BLaER1 (cell line): ENCODE measurements around the gene FLCN.
A peak's percentile ranks its signal among the peaks of the same experiment; 100 is the strongest.
"Not testable (repeated sequence)": the region's sequence is repeated elsewhere in the genome, so short reads cannot be mapped to it uniquely, and the experiment has no call there.

ENCODE experiments used
- H3K27ac ChIP-seq: shearing (Covaris generic); formaldehyde crosslinking; 2 replicates; pipeline ENCODE4 v1.8.1; 2022
- H3K27me3 ChIP-seq: shearing (Covaris generic); formaldehyde crosslinking; 2 replicates; pipeline ENCODE4 v1.8.1; 2022
- H3K36me3 ChIP-seq: shearing (Covaris generic); formaldehyde crosslinking; 2 replicates; pipeline ENCODE4 v1.8.1; 2022
- H3K4me1 ChIP-seq: shearing (Covaris generic); formaldehyde crosslinking; 2 replicates; pipeline ENCODE4 v1.8.1; 2022
- H3K4me2 ChIP-seq: shearing (Covaris generic); formaldehyde crosslinking; 2 replicates; pipeline ENCODE4 v1.8.1; 2022
- H3K4me3 ChIP-seq: shearing (Covaris generic); formaldehyde crosslinking; 2 replicates; pipeline ENCODE4 v1.8.1; 2022
- H3K9ac ChIP-seq: shearing (Covaris generic); formaldehyde crosslinking; 2 replicates; pipeline ENCODE4 v1.8.1; 2022
- H3K9me3 ChIP-seq: shearing (Covaris generic); formaldehyde crosslinking; 2 replicates; pipeline ENCODE4 v1.8.1; 2022
- H4K20me1 ChIP-seq: shearing (Covaris generic); formaldehyde crosslinking; 2 replicates; pipeline ENCODE4 v1.8.1; 2022
- Cebpa-rat ChIP-seq: shearing (Covaris generic); IDR thresholded peaks from 2 replicates; pipeline ENCODE4 v1.8.1; 2022

The FLCN gene

DNA sequence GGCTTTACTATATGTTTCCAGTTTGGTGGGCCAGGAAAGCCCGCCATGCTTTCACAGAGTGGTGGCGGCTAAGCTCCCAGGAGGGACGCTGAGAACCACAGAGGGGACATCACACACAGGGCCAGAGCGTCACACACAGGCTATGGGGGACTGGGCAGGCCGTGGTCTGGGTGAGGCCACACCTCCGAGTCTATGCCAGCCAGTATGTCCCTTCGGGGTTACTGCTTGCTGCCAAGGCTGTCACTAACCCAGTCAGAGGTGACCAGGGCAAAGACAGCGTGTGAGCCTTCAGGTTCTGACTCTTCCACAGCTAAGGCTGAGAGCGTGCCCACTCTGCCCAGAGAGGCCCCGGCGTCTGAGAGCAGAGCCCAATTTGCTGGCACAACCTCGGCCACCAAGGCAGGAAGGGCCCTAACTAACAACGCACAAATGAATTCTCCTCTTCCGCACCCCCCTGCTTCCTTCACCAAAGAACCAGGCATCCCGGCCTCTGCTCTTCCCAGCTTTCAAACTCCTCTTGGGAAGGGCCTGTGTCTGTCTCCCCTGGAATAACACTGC, 33.7 kb downstream of the FLCN start:
- Histone ChIP-seq H3K4me2 (peak overlapping the region; percentile 99), H3K36me3 (peaks cover 33% of the 10 kb centered on the region), H4K20me1 (peaks cover 56% of the 10 kb centered on the region), H3K9ac (peak overlapping the region; percentile 85; the same call in 1 of the 2 replicates), H3K4me1 (peaks cover 85% of the 10 kb centered on the region), H3K27me3 (no peaks in the 10 kb centered on the region), H3K27ac (peak overlapping the region; percentile 96), H3K9me3 (no peaks in the 10 kb centered on the region), H3K4me3 (peak overlapping the region; percentile 71)
- no peak for TF ChIP-seq Cebpa-rat

DNA sequence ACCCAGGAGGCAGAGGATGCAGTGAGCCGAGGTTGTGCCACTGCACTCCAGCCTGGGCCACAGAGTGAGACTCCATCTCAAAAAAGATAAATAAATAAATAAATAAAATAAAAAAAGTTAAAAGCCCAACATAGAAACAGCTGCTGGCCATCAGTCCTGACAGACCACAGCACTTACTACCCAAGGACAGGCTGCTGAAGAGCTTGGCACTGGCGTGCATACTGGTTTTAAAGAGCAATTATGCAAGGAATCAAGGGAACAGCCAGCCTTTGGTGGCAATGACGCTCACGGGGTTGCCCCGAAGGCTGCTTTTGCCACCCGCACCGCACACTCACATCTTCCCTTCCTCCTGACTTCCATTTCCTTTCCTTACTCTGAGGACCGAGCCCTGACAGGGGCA, 35.1 kb downstream of the FLCN start:
- Histone ChIP-seq H3K4me2 (peak overlapping the region; percentile 21; the same call in 1 of the 2 replicates), H3K9me3 (no peaks in the 10 kb centered on the region), H3K27ac (peak overlapping the region; percentile 20; the same call in 1 of the 2 replicates), H3K4me1 (peaks cover 95% of the 10 kb centered on the region), H3K4me3 (no peak overlapping the region), H3K36me3 (peaks cover 43% of the 10 kb centered on the region), H4K20me1 (peaks cover 65% of the 10 kb centered on the region), H3K9ac (no peak overlapping the region), H3K27me3 (no peaks in the 10 kb centered on the region)
- TF ChIP-seq Cebpa-rat: no peak

DNA sequence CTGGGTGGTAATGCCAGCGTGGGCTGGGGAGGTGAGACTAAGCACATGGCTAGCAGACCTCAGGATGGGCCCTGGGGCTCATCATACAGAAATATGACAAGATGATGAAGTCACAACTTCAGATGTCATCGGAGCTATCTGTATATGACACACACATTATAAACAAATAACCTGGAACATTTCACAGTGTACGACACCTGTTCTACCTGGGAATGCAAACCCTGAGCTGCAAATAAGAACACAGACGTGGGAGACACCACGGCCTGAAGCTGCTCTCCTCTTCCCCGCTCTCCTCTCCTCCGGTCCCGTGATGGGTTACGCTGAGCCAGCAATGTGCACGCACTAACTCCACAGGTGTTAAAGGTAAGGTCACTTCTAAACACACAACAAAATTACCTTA, 35.7 kb downstream of the FLCN start:
- H3K27ac ChIP-seq: no peak overlapping the region; the same call in 1 of the 2 replicates
- H3K27me3 ChIP-seq: no peaks in the 10 kb centered on the region
- H3K4me3 ChIP-seq: no peak overlapping the region
- TF ChIP-seq Cebpa-rat: no peak
- H4K20me1 ChIP-seq: peaks cover 70% of the 10 kb centered on the region
- H3K9me3 ChIP-seq: no peaks in the 10 kb centered on the region
- H3K4me2 ChIP-seq: peak overlapping the region; percentile 80
- H3K4me1 ChIP-seq: peaks cover 90% of the 10 kb centered on the region
- peaks cover 49% of the 10 kb centered on the region for H3K36me3 ChIP-seq
- H3K9ac ChIP-seq: peak overlapping the region; percentile 53; the same call in 1 of the 2 replicates

DNA sequence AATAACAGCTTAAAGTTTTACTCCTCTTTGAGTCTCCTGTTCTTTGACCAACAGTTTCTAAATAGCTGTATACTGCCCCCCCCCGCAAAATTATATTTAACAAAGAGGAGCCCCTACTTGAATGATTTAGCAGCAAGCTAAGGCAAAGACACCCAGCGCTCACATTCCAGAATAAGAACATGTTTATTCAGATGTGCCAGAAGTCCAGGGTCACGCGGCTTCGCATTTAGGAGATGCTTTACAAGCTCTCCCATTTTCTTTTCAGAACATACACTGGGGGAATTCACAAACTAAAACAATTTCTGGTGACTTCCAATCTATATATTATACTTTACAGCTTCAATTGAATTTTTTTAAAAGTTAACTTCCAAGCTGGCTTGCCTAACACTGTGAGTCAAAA, 36.1 kb downstream of the FLCN start:
- Histone ChIP-seq H3K27ac (peak overlapping the region; percentile 62), H3K9ac (peak overlapping the region; percentile 53; the same call in 1 of the 2 replicates), H3K27me3 (no peaks in the 10 kb centered on the region), H3K36me3 (peaks cover 49% of the 10 kb centered on the region), H3K4me2 (peak overlapping the region; percentile 80), H3K4me3 (no peak overlapping the region), H4K20me1 (peaks cover 70% of the 10 kb centered on the region), H3K9me3 (no peaks in the 10 kb centered on the region), H3K4me1 (peaks cover 88% of the 10 kb centered on the region)
- TF ChIP-seq Cebpa-rat: no peak

DNA sequence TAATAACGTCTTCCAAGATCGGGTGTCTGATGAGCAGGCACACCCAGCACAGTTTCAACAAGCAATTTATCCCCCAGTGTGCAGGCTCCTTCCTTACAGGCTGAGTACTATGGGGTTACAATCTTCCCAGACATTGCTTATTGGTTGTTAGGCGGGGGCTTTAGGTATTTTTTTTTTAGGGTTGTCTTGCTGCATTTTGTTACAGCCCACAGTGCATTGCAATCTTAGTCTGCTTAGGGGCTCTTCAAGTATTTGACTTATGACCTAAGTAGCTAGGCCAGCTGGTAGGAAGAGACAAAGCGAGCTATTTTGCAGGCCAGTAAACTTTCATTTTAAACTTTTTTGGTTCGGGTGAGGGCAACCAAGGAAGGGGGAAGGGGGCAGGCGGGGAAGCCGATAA, 36.7 kb downstream of the FLCN start:
- no peak for TF ChIP-seq Cebpa-rat
- Histone ChIP-seq H3K4me1 (peaks cover 87% of the 10 kb centered on the region), H3K36me3 (peaks cover 49% of the 10 kb centered on the region), H3K9me3 (no peaks in the 10 kb centered on the region), H3K27me3 (no peaks in the 10 kb centered on the region), H4K20me1 (peaks cover 70% of the 10 kb centered on the region), H3K27ac (peak overlapping the region; percentile 62), H3K9ac (peak overlapping the region; percentile 53), H3K4me2 (peak overlapping the region; percentile 80), H3K4me3 (no peak overlapping the region)

DNA sequence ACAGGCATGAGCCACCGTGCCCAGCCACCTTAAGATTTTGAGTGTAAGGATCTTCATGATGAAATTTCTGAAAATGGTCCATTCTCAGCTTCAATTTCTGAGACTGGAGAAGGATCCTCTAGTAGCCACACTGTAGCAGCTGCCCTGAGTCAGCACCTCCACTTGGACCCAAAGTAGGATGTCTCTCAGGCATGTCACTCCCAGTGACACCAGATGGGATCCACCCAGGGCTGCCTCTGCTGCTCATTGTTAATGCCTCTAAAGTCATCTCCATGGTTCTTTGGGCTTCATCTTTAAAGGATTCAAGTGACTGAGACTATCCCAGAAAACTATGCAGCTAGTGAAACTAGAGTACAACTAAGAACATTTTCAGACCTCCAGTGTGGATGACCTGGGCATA, 38.7 kb downstream of the FLCN start:
- Histone ChIP-seq H3K27me3 (no peaks in the 10 kb centered on the region), H3K4me3 (no peak overlapping the region), H3K36me3 (peaks cover 44% of the 10 kb centered on the region), H3K9ac (no peak overlapping the region), H3K9me3 (no peaks in the 10 kb centered on the region), H3K4me2 (peak overlapping the region; percentile 80; the same call in 1 of the 2 replicates), H4K20me1 (peaks cover 59% of the 10 kb centered on the region), H3K27ac (no peak overlapping the region), H3K4me1 (peaks cover 80% of the 10 kb centered on the region)
- TF ChIP-seq Cebpa-rat: no peak

DNA sequence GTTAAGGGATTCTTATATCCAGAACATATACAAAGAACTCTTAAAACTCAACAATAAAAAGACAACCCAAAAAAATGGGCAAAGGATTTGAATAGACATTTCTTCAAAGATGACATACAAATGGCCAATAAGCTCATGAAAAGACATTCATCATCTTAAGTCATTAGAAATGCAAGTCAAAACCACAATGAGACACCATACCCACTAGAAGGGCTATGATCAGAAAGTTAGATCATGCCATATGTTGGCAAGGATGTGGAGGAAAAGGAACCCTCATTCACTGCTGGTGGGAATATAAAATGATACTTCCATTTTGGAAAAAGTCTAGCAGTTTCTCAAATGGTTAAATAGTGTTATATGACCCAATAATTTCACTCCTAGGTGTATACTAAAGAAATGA, 40.2 kb downstream of the FLCN start:
- no peak overlapping the region for H3K27ac ChIP-seq

DNA sequence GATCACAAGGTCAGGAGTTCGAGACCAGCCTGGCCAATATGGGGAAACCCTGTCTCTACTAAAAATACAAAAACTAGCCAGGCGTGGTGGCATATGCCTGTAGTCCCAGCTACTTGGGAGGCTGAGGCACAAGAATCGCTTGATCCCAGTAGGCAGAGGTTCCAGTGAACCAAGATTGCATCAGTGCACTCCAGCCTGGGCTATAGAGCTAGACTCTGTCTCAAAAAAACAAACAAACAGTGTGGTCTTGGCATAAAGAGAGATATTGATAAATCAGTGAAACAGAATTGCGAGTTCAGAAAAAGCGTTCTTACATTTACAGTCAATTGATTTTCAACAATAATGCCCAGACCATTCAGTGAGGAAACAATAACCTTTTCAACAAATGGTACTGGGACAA, 41.5 kb downstream of the FLCN start:
- H3K27ac ChIP-seq, H3K9me3 ChIP-seq, H3K4me2 ChIP-seq, H3K27me3 ChIP-seq, H3K4me3 ChIP-seq, H3K9ac ChIP-seq: not testable (repeated sequence)
- Histone ChIP-seq H4K20me1 (peaks cover 37% of the 10 kb centered on the region), H3K36me3 (peaks cover 17% of the 10 kb centered on the region; the same call in 1 of the 2 replicates), H3K4me1 (peaks cover 78% of the 10 kb centered on the region)

More for the DNA sequence above, 40.2 kb downstream of the FLCN start:
- Histone ChIP-seq H3K9me3 (no peaks in the 10 kb centered on the region), H3K4me1 (peaks cover 78% of the 10 kb centered on the region), H3K36me3 (peaks cover 29% of the 10 kb centered on the region), H4K20me1 (peaks cover 44% of the 10 kb centered on the region), H3K4me2 (no peak overlapping the region), H3K9ac (no peak overlapping the region), H3K27me3 (no peaks in the 10 kb centered on the region), H3K4me3 (no peak overlapping the region)
- no peak for TF ChIP-seq Cebpa-rat

DNA sequence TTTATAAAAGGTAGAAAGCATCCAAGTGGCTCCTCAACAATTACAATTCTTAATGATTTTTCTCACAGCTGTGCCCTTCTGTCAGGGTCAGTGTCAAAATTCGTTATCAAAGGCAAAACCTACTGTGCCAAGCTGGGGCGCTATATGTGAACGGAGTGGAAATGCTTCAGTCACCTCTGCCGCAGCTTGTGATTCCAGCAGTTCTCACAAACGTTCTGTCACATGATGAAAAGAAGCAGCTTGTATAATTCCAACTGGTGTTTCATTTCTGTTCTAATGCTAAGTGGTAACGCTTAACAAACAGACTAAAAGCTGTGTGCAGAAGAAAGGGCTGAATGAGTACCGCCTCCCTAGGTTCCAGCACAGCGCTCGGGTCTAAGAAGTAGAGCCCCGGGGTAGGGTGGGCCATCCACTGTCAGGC, 45.0 kb downstream of the FLCN start:
- H4K20me1 ChIP-seq: peaks cover 13% of the 10 kb centered on the region; the same call in 1 of the 2 replicates
- TF ChIP-seq Cebpa-rat: no peak
- no peaks in the 10 kb centered on the region for H3K27me3 ChIP-seq
- peak overlapping the region; percentile 53 for H3K4me2 ChIP-seq
- H3K36me3 ChIP-seq: peaks cover 40% of the 10 kb centered on the region
- no peak overlapping the region for H3K9ac ChIP-seq
- no peak overlapping the region for H3K4me3 ChIP-seq
- peaks cover 78% of the 10 kb centered on the region for H3K4me1 ChIP-seq
- H3K27ac ChIP-seq: no peak overlapping the region
- no peaks in the 10 kb centered on the region for H3K9me3 ChIP-seq

DNA sequence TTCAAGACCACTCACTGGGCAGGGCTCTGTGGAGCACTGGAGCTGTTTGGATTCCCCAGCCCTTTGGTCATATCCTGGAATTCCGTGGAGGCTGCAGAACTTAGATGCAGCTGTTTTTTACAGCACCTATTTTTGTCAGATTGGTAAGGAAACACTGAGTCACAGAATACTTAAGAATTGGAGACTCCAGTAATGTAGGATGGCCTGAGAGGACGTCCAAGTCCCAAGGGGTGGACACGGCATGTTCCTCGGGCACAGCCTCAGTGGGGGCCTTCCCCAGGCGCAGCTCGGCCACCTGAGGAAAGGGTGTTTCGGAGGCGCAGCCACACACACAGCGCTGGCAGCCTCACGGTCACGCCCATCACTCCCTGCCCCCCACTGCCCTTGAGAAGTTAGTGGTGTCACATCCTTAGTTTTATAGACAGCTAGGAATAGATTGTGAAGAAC, 45.6 kb downstream of the FLCN start:
- H3K27me3 ChIP-seq: no peaks in the 10 kb centered on the region
- TF ChIP-seq Cebpa-rat: no peak
- H3K36me3 ChIP-seq: peaks cover 34% of the 10 kb centered on the region
- 0 out of 2 replicates have a peak overlapping the region, but pooled peaks have one; percentile 21 for H3K9ac ChIP-seq
- peak overlapping the region; percentile 29; the same call in 1 of the 2 replicates for H3K27ac ChIP-seq
- H3K9me3 ChIP-seq: no peaks in the 10 kb centered on the region
- H4K20me1 ChIP-seq: peaks cover 7% of the 10 kb centered on the region; the same call in 1 of the 2 replicates
- peak overlapping the region; percentile 53 for H3K4me2 ChIP-seq
- H3K4me1 ChIP-seq: peaks cover 84% of the 10 kb centered on the region
- H3K4me3 ChIP-seq: no peak overlapping the region
